ENCODE data around the gene CACNA2D3. TPM values are rescaled to one million over a fixed set of nuclear protein-coding genes. Genes with fewer than 3 reads are reported as not detected.

Gene CACNA2D3
- total and polyA plus RNA-seq, 2 experiments from 2014 or later, result 0.30 to 0.43 TPM

DNA sequence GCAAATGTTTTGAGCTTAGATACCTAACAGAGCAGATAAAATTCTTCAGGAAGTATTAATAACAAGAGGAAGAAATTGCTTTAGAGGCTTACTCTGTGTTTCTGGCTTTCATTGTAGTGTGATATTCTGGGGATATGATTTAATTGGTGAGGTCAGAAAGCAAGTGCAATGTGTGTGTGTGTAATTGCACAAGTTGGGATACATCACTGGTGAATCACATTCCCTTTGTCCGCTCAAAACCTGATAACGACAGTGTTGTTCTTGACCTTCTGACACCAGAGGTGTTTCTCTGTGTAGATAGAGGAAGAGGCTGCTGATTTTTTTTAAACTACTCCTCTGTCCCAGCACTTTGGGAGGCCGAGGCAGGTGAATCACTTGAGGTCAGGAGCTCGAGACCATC is 161.1 kb downstream of the CACNA2D3 start:
- Histone ChIP-seq H3K27me3 (replicated peaks; ENCODE audit: insufficient read depth) (no peaks in the 10 kb centered on the region), H3F3A (ENCODE audit: insufficient read depth) (no peaks in the 10 kb centered on the region), H3K4me1 (ENCODE audit: insufficient read depth) (no peaks in the 10 kb centered on the region), H3K79me2 (ENCODE audit: insufficient read depth) (no peaks in the 10 kb centered on the region), H3K27ac (no peak overlapping the region), H3K4me3 (no peak overlapping the region), H2AFZ (no peak overlapping the region), H3K9me2 (ENCODE audit: insufficient read depth) (no peaks in the 10 kb centered on the region), H3K36me3 (ENCODE audit: low read depth) (no peaks in the 10 kb centered on the region), H3K4me2 (ENCODE audit: unreplicated experiment) (no peak overlapping the region), H4K20me1 (ENCODE audit: insufficient read depth) (no peaks in the 10 kb centered on the region), H3K9ac (no peak overlapping the region), H3K9me3 (ENCODE audit: low read depth) (no peaks in the 10 kb centered on the region)
- TF ChIP-seq EZH2phosphoT487 (IDR thresholded peaks at IDR 0.05; ENCODE audit: insufficient read depth, low read depth) (no peak), EZH2 (IDR thresholded peaks at IDR 0.05; ENCODE audit: insufficient read depth, poor library complexity, severe bottlenecking) (no peak)
- in situ Hi-C loops (cut with MboI), result no loop called here
- WGBS, 2 experiments (ENCODE audit: low coverage in 1 of 2, low lambda C conversion rate in 2 of 2, missing lambda C conversion rate in 2 of 2), result 22 to 32% methylated on average over 4 of the region's 4 CpGs
- no peak for DNase-seq

DNA sequence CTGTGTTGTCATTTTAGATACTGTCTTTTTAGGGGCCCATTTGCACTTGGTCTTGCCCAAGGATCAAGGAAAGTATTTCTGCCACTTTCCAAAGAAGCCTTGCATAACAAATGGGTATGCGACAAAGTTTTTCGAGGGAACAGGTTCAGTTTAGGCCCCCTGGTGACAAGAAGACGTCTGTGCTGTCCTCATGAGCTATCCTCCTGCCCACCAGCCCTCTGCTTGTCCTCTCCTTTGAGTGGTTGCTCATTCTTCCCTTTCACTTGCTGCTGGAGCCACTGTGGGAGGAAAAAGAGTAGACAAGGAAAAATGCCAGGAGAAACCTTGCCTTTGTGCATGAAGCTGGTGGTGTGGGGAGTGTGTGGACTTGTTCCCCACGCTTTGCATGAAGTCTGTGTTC is 171.9 kb downstream of the CACNA2D3 start:
- TF ChIP-seq EZH2phosphoT487 (IDR thresholded peaks at IDR 0.05; ENCODE audit: insufficient read depth, low read depth) (no peak), EZH2 (IDR thresholded peaks at IDR 0.05; ENCODE audit: insufficient read depth, poor library complexity, severe bottlenecking) (no peak)
- Histone ChIP-seq H3K27me3 (replicated peaks; ENCODE audit: insufficient read depth) (no peaks in the 10 kb centered on the region), H3K4me1 (ENCODE audit: insufficient read depth) (no peaks in the 10 kb centered on the region), H2AFZ (no peak overlapping the region), H3K27ac (no peak overlapping the region), H3K79me2 (ENCODE audit: insufficient read depth) (no peaks in the 10 kb centered on the region), H3F3A (ENCODE audit: insufficient read depth) (no peaks in the 10 kb centered on the region), H3K9me3 (ENCODE audit: low read depth) (no peaks in the 10 kb centered on the region), H3K9ac (no peak overlapping the region), H3K4me2 (ENCODE audit: unreplicated experiment) (no peak overlapping the region), H3K36me3 (ENCODE audit: low read depth) (no peaks in the 10 kb centered on the region), H3K9me2 (ENCODE audit: insufficient read depth) (no peaks in the 10 kb centered on the region), H3K4me3 (no peak overlapping the region), H4K20me1 (ENCODE audit: insufficient read depth) (no peaks in the 10 kb centered on the region)
- 16% methylated on average over 4 of the region's 4 CpGs for WGBS, 2 experiments (ENCODE audit: low coverage in 1 of 2, low lambda C conversion rate in 2 of 2, missing lambda C conversion rate in 2 of 2)
- no peak for DNase-seq
- in situ Hi-C loops (cut with MboI), result no loop called here

DNA sequence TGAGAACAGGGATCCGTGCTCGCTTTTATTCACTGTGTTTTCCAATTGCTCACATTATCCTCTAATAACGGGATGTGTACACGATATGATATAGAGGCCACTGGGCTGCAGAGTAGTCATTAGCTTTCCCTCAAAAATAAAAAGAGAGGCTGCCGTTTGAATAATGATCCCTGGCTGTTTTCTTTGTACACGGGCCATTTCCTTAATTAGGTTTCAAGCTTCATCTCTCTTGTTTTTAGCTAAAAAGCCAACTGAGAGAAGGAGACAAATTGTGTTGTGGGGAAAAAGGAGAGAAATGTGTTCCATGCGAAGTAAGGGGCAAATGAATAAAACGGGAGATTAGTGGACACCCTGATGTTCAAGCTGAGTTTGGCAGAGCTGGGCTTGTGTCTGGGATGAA is 174.2 kb downstream of the CACNA2D3 start:
- TF ChIP-seq EZH2 (IDR thresholded peaks at IDR 0.05; ENCODE audit: insufficient read depth, poor library complexity, severe bottlenecking) (no peak), EZH2phosphoT487 (IDR thresholded peaks at IDR 0.05; ENCODE audit: insufficient read depth, low read depth) (no peak)
- Histone ChIP-seq H3K27ac (no peak overlapping the region), H3K27me3 (replicated peaks; ENCODE audit: insufficient read depth) (no peaks in the 10 kb centered on the region), H3K9ac (no peak overlapping the region), H2AFZ (no peak overlapping the region), H3K4me2 (ENCODE audit: unreplicated experiment) (no peak overlapping the region), H4K20me1 (ENCODE audit: insufficient read depth) (no peaks in the 10 kb centered on the region), H3K4me1 (ENCODE audit: insufficient read depth) (no peaks in the 10 kb centered on the region), H3K9me3 (ENCODE audit: low read depth) (no peaks in the 10 kb centered on the region), H3K79me2 (ENCODE audit: insufficient read depth) (no peaks in the 10 kb centered on the region), H3K36me3 (ENCODE audit: low read depth) (no peaks in the 10 kb centered on the region), H3F3A (ENCODE audit: insufficient read depth) (no peaks in the 10 kb centered on the region), H3K4me3 (no peak overlapping the region), H3K9me2 (ENCODE audit: insufficient read depth) (no peaks in the 10 kb centered on the region)
- 15 to 18% methylated on average over 8 of the region's 8 CpGs for WGBS, 2 experiments (ENCODE audit: low coverage in 1 of 2, low lambda C conversion rate in 2 of 2, missing lambda C conversion rate in 2 of 2)
- no peak for DNase-seq
- in situ Hi-C loops (cut with MboI), result no loop called here

DNA sequence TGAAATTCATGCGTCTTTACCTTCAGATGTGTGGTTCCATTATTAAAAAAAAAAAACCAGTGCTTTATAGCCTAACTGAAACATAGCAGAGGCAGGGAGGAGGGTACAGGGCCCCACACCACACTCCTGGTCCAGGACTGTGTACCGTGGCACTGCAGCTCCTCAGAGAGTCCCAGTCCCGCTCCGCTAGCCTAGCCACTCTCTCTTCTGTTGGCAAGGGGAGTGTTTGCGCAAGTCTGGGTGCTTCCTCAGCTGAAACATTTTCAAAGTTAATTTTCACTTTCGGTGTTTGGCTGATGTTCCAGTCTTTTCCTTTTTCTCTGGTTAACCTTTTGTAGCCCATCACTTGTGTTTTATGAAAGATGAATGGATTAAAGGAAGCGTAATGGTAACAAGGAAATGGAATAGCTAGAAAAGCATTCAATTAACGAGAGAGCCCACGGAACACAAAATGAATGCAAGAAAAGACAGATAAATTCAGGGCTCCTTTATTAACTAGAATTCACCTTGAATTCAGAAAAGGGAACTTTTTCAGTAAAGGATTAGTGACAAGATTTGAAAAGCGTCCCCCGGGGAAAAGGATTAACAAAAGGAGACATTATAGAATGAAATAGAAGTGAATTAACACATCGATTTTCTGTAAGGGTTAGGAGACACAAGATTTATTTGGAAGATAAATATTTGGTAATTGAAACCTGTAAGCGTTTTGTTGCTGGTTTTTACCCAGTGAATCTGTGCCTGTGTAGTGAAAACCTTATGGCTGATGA is 177.0 kb downstream of the CACNA2D3 start:
- Histone ChIP-seq H3K9ac (no peak overlapping the region), H3K27ac (no peak overlapping the region), H3K27me3 (replicated peaks; ENCODE audit: insufficient read depth) (no peaks in the 10 kb centered on the region), H3K4me2 (ENCODE audit: unreplicated experiment) (no peak overlapping the region), H3K9me3 (ENCODE audit: low read depth) (no peaks in the 10 kb centered on the region), H3K79me2 (ENCODE audit: insufficient read depth) (no peaks in the 10 kb centered on the region), H3K9me2 (ENCODE audit: insufficient read depth) (no peaks in the 10 kb centered on the region), H3K4me3 (no peak overlapping the region), H3K36me3 (ENCODE audit: low read depth) (no peaks in the 10 kb centered on the region), H4K20me1 (ENCODE audit: insufficient read depth) (no peaks in the 10 kb centered on the region), H2AFZ (no peak overlapping the region), H3K4me1 (ENCODE audit: insufficient read depth) (no peaks in the 10 kb centered on the region), H3F3A (ENCODE audit: insufficient read depth) (no peaks in the 10 kb centered on the region)
- in situ Hi-C loops (cut with MboI), result no loop called here
- no peak for TF ChIP-seq EZH2phosphoT487 (IDR thresholded peaks at IDR 0.05; ENCODE audit: insufficient read depth, low read depth)
- TF ChIP-seq EZH2 (IDR thresholded peaks at IDR 0.05; ENCODE audit: insufficient read depth, poor library complexity, severe bottlenecking), result no peak
- DNase-seq, result no peak
- WGBS, 2 experiments (ENCODE audit: low coverage in 1 of 2, low lambda C conversion rate in 2 of 2, missing lambda C conversion rate in 2 of 2), result 20 to 23% methylated on average over 13 of the region's 13 CpGs
